Fibroblast of pulmonary artery (primary cell): ENCODE measurements around the gene AGO1.

Experiments
- DNase-seq: peaks from one replicate; pipeline ENCODE4 v3.0.0-alpha.2; 2010; ENCODE audit warnings: low read depth
- H3K4me3 ChIP-seq: replicated peaks from 2 replicates; pipeline ENCODE4 v1.5.1; 2011; ENCODE audit warnings: low read depth, mild to moderate bottlenecking, control low read depth, low read length, moderate library complexity
- TF ChIP-seq, protein P1 (sequence below): IDR thresholded peaks from 2 replicates; pipeline ENCODE4 v1.5.1; 2011; ENCODE audit warnings: mild to moderate bottlenecking, control low read depth, low read length, inconsistent platforms; ENCODE audit errors: missing control alignments

Gene AGO1

DNA sequence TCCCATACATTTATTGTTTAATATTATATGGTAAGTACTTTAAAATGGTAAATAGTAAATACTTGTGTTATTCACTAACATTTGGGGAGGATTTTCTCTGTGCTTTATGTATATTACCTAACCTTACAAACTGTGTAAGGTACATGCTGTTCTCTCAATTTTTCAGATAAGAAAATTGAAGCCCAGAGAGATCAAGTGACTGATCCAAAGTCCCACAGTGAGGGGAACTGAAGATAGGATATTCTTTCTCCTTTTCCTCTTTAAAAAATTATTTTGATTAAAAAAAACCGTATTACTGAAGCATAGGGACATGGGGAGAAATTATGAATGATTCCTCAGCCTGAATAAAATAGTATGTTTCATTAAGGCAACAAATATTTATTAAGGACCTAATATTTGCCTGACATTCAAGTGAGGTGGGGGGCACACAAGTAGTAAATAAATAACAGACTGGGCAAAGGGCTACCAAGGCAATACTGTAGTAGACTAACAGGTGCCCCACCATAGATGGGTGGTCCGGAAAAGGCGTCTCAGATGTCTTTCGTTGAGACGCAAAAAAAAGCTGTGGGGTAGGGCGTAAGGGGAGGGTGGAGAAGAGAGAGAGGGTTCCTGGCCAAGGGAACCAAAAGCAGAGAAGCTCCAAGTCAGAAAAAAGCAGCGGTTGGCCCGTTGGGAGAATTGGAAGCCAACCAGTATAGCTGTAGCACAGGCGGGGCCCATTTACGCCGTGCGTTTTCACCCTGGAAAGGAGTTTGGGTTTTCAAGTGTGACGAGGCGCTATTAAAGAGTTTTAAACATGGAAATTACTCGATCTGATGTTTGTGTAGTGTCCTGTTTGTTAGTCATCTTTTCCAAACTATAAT, 47.0 kb downstream of the AGO1 start:
- peak overlapping the region; percentile 84 for H3K4me3 ChIP-seq
- DNase-seq: peak; percentile 60
- TF ChIP-seq, protein P1, sequence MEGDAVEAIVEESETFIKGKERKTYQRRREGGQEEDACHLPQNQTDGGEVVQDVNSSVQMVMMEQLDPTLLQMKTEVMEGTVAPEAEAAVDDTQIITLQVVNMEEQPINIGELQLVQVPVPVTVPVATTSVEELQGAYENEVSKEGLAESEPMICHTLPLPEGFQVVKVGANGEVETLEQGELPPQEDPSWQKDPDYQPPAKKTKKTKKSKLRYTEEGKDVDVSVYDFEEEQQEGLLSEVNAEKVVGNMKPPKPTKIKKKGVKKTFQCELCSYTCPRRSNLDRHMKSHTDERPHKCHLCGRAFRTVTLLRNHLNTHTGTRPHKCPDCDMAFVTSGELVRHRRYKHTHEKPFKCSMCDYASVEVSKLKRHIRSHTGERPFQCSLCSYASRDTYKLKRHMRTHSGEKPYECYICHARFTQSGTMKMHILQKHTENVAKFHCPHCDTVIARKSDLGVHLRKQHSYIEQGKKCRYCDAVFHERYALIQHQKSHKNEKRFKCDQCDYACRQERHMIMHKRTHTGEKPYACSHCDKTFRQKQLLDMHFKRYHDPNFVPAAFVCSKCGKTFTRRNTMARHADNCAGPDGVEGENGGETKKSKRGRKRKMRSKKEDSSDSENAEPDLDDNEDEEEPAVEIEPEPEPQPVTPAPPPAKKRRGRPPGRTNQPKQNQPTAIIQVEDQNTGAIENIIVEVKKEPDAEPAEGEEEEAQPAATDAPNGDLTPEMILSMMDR: no peak

DNA sequence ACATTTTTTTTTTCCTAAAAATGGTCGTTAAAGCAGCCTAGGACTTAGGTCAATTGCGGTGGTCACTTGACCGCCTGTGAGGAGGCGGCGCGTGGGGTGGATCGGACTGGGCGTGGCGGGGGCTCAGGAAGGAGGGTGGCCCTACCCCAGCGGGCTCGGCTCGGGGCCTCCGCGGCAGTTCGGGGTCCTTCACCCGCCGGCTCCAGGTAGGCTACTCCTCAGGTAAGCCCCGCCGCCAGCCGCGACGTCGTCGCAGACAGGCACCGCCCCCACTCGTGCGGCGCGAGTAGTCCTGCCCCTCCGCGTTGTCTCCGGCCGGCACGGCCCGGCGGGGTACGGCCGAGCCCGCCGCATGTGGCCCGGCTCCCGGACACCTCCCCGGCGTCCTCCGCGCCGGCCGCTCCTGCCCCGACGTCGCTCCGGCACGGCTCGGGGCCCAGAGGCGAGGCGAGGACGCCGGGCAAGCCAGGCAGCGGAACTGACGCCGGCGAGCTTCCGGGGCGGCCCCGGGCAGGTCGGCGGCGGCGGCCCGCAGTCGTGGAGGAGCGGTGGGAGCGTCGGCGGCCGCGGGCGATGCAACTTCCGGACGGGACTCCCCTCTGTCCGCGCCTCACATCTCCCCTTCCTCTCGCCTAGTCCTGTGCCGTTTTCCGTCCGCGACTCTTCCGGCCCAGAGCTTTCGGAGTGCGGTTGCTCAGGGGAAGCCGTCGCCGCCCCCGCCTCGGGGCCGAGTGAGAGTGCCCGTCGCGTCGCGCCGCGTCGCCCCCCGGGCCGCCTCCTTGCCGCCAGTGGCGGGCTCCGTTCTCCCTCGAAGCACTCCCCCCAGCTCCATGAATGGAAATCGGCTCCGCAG, 47.8 kb downstream of the AGO1 start, which contains the start of gene AGO3:
Gene AGO3, plus strand, starts transcription at position 513 of the 853 bp plus-strand sequence. Its CDS starts 322 bp downstream, at position 835.
- TF ChIP-seq, protein P1: no peak
- peak within 1 kb of the TSS; percentile 84 for H3K4me3 ChIP-seq
- DNase-seq: peak; percentile 82

DNA sequence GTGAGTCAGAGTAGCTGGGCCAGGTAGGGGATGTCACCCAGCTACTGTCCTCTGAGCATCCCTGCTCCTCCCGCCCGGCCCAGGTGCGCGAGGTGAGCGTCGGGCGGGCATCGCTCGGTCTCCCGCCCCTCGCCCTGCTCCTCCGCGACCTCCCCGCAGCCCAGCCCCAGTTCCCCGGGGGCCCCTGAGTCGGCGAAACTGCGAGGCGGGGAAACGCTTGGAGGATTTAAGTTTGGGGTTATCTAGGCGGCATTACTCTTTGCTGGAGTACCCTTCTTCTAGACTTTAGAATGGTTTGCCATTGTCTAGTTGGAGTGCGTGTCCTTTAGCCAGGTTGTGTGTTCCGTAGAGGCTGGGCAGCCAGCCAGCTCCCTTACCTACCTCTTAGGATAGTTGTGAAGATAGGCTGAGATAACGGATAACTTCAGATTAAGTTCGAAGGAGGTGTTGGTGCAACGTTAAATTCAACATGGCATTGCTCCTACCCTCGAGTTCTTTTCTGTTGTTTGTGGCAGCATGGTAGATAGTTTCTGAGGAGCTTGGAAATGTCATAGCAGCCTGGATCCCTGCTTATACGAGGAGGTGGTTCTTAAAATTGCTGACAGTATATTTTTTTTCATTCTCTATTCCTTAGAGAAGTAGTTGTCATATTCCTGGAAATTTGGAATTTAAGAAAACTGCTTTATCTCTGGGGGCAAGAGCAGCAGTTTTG, 48.6 kb downstream of the AGO1 start:
- H3K4me3 ChIP-seq: peak overlapping the region; percentile 84
- no peak for DNase-seq
- TF ChIP-seq, protein P1: no peak

DNA sequence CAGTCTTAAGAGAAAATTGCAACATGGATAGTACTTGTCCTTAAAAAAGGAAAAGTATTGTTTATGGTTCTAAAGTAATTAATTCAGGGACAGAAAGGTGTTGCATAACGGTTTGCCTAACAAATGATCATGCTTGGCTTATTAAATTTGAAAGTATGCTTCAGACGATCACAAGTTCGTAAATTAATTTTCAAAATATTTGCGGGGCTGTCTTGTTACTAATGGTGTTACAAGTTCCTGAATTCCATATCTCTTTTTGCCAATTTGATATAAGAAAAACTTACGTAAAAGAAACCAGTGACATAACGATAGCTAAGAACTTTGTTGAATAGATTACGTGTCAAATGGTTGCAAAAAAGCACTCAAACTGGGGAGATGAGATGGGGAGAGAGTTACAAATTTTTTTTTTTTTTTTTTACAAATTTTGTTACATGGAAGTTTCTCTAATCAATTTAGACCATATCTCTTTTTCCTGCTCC, 49.2 kb downstream of the AGO1 start:
- TF ChIP-seq, protein P1: no peak
- no peak for DNase-seq
- H3K4me3 ChIP-seq: peak overlapping the region; percentile 84

DNA sequence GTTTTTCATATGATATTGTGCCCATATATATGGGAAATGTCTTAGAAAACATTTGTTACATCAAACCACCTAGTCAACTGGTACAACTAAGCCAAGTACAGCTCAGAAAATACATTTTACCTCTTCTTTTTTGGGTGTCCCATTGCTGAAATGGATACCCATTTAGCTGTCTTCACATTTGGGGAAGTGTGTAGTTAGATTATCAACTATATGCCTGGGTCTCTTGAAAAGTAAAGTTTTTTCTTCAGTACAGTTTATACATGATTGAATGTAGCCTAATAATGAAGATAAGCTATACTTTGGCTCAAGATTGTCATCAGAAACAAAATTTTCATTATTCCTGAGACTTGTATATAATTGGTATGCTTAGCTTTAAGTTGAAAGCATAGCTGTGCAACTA, 49.9 kb downstream of the AGO1 start:
- peak overlapping the region; percentile 84 for H3K4me3 ChIP-seq
- no peak for DNase-seq
- TF ChIP-seq, protein P1: no peak

DNA sequence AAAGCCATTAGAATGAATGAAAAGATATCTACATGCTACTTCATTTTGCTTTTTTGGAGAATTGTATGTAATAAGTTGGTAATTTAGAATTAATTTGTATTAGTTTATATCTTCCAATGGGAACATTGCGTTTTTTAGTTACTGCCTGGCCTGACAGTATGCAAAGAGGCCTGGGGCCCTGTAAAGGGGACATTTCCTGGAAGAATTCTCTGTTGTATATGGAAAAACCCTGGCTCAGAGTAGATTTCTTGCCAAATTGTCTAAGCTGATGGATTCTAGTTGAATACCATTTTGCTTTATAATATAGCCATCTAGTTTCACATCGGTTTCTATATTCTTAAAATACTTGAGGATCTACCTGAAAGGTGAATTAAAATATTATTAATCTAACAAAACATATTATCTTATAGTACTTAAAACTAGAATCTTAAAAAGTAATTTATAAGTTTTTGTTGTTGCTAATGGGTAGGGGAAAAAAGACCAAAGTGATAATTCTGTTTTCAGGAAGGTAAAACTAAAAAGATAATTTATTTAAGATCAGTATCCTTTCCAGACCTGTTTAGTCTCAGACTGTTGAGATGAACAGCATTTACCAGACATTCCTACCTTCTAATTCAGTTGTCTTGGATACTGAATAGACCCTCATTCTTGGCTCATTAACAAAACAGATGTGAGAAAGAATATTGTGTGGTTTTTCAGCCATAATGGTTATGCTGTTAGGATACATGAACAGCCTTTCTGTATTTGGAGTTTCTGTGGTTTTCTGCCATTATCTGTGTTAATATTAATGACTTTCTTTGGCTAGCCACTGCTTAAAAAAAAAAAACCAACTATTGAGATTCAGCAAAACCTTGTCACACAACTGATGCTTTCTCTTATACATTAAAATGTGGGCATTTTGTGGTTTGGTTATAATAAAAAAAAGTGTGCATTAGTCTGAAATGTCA, 52.7 kb downstream of the AGO1 start:
- TF ChIP-seq, protein P1: no peak
- peak overlapping the region; percentile 7 for H3K4me3 ChIP-seq
- DNase-seq: peak; percentile 81
